ENCODE data around the gene SSBP3.

The SSBP3 gene

GRCh38 chr1:54289712-54290233 is 116.4 kb downstream of the SSBP3 start:
- no peak for DNase-seq (ENCODE audit: low read depth)
- H3K4me3 ChIP-seq (ENCODE audit: low read depth, low read length): no peak overlapping the region
- TF ChIP-seq, protein P1, sequence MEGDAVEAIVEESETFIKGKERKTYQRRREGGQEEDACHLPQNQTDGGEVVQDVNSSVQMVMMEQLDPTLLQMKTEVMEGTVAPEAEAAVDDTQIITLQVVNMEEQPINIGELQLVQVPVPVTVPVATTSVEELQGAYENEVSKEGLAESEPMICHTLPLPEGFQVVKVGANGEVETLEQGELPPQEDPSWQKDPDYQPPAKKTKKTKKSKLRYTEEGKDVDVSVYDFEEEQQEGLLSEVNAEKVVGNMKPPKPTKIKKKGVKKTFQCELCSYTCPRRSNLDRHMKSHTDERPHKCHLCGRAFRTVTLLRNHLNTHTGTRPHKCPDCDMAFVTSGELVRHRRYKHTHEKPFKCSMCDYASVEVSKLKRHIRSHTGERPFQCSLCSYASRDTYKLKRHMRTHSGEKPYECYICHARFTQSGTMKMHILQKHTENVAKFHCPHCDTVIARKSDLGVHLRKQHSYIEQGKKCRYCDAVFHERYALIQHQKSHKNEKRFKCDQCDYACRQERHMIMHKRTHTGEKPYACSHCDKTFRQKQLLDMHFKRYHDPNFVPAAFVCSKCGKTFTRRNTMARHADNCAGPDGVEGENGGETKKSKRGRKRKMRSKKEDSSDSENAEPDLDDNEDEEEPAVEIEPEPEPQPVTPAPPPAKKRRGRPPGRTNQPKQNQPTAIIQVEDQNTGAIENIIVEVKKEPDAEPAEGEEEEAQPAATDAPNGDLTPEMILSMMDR (IDR thresholded peaks at IDR 0.05; ENCODE audit: control insufficient read depth, extremely low read depth, insufficient read depth): no peak

DNA sequence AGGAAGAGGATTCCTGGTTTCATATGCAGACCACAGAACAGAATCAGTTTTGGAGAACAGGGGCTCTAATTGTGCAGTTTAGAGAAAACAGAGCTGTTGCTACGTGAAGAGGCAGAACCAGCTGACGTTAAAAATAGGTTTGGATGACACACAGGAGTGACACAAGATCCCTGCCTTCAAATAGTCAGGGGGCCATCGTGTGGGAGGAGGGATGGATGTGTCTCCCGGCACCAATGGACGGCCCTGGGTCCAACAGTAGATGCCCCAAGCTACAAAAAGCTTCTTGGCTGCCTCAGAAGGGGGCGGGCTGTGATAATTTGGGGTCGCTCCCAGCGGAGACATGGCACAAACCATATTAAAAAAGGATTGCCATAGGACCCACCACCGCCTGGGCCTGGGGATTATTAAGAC is 118.4 kb downstream of the SSBP3 start:
- no peak overlapping the region for H3K4me3 ChIP-seq (ENCODE audit: low read depth, low read length)
- TF ChIP-seq, protein P1 (IDR thresholded peaks at IDR 0.05; ENCODE audit: control insufficient read depth, extremely low read depth, insufficient read depth): no peak
- no peak for DNase-seq (ENCODE audit: low read depth)

DNA sequence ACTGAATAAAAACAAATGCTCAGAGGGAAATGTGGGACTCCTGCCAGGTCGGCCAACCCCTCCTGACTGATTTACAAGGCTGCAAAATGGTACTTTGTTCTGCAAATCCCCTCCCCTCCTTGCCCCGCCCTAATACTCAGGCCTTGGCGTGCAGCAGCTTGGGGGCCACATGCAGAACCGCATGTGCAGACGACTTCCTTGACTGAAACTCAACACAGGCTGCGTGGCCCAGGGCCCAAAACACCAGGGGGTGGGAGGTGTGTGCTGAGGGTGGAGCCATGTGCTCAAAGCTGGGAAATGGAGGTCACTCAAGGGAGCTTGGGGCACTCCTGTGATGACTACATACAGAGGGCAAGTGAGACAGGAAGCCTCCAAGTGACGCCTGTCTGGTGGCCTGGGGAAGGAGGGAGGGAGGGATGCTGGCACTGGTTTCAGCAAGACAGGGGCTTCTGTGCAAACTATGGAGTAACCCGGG is 119.0 kb downstream of the SSBP3 start:
- no peak for DNase-seq (ENCODE audit: low read depth)
- H3K4me3 ChIP-seq (ENCODE audit: low read depth, low read length): no peak overlapping the region
- TF ChIP-seq, protein P1 (IDR thresholded peaks at IDR 0.05; ENCODE audit: control insufficient read depth, extremely low read depth, insufficient read depth): no peak

DNA sequence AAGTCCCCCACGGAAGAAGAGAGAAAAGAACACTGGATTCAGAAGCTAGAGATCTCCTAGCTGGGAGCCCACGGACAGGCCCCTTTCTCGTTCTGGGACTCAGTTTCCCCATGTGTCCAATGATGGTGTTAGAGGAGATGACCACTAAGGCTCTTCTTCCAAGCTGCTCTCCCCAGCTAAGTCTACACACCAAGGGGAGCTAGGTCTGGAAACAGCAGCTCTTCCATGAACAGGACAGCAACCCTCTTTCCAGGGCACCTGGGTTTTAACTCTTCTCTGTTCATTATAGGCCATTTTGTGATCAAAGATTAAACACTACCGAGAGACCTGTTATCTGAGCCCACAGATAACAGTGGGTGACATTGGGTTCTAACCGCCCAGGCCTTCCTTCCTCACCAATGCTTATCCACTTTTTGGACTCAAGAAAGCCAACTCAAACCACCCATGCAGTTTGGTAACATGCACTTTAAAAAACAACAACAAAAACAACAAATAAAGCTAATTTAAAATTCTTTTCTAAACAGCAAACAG is 120.3 kb downstream of the SSBP3 start:
- TF ChIP-seq, protein P1 (IDR thresholded peaks at IDR 0.05; ENCODE audit: control insufficient read depth, extremely low read depth, insufficient read depth): no peak
- no peak for DNase-seq (ENCODE audit: low read depth)
- H3K4me3 ChIP-seq (ENCODE audit: low read depth, low read length): no peak overlapping the region

GRCh38 chr1:54284781-54285529 is 121.2 kb downstream of the SSBP3 start:
- TF ChIP-seq, protein P1 (IDR thresholded peaks at IDR 0.05; ENCODE audit: control insufficient read depth, extremely low read depth, insufficient read depth): no peak
- H3K4me3 ChIP-seq (ENCODE audit: low read depth, low read length): no peak overlapping the region
- DNase-seq (ENCODE audit: low read depth): no peak

DNA sequence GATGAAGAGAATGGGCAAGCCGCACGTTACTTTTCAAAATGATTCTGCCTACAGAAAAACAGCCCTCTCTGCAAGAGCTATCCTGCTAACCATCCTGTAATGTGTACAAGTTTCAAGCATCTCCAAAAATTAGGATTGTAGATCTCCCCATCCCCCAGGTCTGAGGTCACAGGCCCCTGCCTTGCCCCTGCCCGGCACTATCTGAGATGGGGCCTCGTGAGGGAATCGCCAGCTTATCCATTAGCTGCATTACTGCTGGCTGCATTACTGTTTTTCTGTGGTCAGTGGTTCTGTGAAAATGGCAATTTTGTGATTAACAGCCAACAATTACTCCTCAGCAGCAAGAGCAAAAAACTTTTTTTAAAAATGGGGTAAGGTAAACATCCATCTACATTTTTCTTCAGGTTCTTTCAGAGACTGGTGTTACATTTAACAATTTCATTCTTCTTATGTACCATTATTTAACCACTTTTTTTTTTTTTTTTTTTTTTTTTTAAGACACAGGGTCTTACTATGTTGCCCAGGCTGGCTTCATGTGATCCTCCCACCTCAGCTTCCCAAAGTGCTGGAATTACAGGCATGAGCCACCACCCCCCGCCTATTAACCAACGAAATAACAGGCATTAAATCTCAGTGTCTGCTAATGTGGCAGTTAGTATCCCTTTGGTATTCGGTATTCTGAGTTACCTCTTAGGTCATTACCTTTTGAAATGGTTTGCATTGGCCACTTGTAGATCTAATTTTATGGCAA is 122.4 kb downstream of the SSBP3 start:
- TF ChIP-seq, protein P1 (IDR thresholded peaks at IDR 0.05; ENCODE audit: control insufficient read depth, extremely low read depth, insufficient read depth): no peak
- DNase-seq (ENCODE audit: low read depth): no peak
- H3K4me3 ChIP-seq (ENCODE audit: low read depth, low read length): no peak overlapping the region
